Measurements from ENCODE around the gene WDR13.
A peak's percentile ranks its signal among the peaks of the same experiment; 100 is the strongest.
"Not testable (repeated sequence)": the region's sequence is repeated elsewhere in the genome, so short reads cannot be mapped to it uniquely, and the experiment has no call there.

Gene WDR13

DNA sequence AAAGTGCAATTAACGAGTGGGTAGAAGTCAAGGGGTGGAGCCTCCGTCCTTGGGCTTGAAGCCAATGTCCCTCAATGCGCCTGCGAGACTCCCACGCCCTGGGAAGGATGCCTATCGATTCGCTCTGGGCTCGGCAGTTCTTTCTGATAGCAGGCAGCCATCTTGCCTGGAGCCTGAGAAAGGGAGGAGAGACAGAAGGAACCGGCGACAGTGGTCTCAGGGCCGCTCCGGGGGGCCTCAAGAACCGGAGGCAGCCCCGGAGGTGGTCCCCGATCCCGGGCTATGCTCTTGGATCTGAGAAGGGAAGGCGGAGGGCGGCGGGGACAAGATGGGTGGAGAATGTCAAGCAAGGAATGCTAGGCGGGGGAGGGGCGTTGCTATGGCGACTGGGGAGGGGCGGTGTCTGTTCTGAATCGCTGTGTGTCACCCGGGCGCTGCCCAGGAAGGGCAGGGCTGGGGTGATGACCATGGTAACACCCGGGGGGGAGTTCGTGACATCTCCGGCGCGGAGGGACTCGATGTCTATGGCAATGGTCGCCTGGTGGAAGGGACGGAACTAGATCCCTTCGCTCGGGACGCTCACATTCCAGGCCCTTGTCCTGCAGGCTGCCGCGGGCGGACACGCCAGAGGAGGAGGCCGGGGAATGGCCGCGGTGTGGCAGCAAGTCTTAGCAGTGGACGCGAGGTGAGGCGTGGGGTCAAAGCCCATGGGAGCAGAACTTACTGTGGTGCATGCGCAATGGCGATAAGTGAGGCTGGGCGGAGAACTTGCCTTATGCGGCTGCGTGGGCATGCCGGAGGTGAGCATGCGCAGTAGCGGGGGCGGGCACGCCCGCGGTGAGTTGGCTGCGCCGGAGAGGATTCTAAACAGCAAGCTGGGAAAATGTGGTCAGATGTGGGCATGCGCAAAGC lies at the start of gene WDR13:
Gene WDR13, plus strand, starts transcription at position 140 of the 912 bp plus-strand sequence. Its CDS starts 505 bp downstream, at position 645.
- TF ChIP-seq, protein P1, sequence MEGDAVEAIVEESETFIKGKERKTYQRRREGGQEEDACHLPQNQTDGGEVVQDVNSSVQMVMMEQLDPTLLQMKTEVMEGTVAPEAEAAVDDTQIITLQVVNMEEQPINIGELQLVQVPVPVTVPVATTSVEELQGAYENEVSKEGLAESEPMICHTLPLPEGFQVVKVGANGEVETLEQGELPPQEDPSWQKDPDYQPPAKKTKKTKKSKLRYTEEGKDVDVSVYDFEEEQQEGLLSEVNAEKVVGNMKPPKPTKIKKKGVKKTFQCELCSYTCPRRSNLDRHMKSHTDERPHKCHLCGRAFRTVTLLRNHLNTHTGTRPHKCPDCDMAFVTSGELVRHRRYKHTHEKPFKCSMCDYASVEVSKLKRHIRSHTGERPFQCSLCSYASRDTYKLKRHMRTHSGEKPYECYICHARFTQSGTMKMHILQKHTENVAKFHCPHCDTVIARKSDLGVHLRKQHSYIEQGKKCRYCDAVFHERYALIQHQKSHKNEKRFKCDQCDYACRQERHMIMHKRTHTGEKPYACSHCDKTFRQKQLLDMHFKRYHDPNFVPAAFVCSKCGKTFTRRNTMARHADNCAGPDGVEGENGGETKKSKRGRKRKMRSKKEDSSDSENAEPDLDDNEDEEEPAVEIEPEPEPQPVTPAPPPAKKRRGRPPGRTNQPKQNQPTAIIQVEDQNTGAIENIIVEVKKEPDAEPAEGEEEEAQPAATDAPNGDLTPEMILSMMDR (IDR thresholded peaks at IDR 0.05; ENCODE audit: insufficient read depth, low read depth, low read length, missing control alignments), result no peak
- peak within 1 kb of the TSS; percentile 71 for H3K4me3 ChIP-seq (ENCODE audit: low read length)
- DNase-seq (ENCODE audit: low read depth), result peak; percentile 92

DNA sequence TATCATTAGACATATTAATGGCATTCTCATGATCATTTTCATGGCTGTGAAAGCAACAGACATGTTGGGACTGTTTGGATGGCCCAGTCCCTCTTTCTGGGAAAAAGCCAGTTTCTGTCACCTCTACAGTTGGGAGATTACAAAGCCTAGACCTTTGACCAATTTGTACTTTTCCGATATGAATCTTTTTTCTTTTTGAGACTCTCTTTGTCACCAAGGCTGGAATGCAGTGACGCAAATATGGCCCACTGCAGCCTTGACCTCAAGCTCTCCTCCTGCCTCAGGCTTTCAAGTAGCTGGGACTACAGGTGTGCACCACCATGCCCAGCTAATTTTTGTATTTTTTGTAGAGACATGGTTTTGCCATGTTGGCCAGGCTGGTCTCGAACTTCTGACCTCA lies 48.4 kb upstream of the WDR13 start:
- TF ChIP-seq, protein P1 (IDR thresholded peaks at IDR 0.05; ENCODE audit: insufficient read depth, low read depth, low read length, missing control alignments), result no peak
- H3K4me3 ChIP-seq (ENCODE audit: low read length), result no peak overlapping the region
- no peak for DNase-seq (ENCODE audit: low read depth)

DNA sequence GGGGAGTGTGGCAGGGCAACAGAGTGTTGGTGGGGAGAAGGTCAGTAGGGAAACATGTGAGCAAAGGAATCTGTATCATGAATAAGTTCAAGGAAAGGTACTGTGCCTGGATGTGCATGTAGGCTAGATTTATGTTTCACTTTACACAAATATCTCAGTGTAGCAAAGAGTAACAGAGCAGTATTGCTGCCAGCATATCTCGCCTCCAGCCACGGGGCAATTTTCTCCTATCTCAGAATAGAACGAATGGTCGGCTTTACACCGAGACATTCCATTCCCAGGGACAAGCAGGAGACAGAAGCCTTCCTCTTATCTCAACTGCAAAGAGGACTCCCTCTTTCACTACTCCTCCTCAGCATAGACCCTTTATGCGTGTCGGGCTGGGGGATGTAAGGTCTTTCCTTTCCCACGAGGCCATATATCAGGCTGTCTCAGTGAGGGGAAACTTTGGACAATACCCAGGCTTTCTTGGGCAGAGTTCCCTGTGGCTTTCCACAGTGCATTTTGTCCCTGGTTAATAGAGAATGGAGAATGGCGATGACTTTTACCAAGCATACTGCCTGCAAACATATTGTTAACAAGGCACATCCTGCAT lies 41.5 kb upstream of the WDR13 start:
- not testable (repeated sequence) for DNase-seq (ENCODE audit: low read depth); H3K4me3 ChIP-seq (ENCODE audit: low read length)

DNA sequence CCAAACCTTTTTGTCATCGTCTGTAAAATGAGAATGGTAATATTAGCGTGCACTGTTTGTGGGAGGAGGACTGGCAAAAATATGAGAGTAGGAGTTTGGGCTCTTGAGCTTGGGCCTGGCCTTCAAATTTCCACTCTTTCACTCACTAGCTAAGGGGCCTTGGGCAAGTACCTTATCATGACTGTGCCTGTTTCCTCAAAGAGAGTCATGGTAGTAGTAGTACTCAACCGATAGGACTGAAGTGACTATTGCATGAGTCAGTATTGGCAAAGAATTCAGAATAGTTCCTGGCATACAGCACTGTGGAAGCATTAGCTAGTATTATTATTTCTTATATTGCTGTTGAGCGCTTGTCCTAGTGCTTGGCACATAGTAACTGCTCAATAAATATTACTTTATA lies 39.0 kb upstream of the WDR13 start:
- TF ChIP-seq, protein P1 (IDR thresholded peaks at IDR 0.05; ENCODE audit: insufficient read depth, low read depth, low read length, missing control alignments), result no peak
- H3K4me3 ChIP-seq (ENCODE audit: low read length), result no peak overlapping the region
- DNase-seq (ENCODE audit: low read depth), result peak; percentile 88

DNA sequence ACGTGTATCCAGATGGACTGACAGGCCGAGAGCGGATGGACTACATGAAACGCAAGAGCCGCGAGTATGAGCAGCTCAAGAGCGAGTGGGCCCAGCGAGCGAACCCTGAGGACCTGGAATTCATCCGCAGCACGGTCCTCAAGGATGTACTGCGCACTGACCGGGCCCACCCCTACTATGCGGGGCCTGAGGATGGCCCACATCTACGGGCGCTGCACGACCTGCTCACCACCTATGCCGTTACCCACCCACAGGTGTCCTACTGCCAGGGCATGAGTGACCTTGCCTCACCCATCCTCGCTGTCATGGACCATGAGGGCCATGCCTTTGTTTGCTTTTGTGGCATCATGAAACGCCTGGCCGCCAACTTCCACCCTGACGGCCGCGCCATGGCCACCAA lies 37.7 kb upstream of the WDR13 start:
- TF ChIP-seq, protein P1 (IDR thresholded peaks at IDR 0.05; ENCODE audit: insufficient read depth, low read depth, low read length, missing control alignments), result no peak

DNA sequence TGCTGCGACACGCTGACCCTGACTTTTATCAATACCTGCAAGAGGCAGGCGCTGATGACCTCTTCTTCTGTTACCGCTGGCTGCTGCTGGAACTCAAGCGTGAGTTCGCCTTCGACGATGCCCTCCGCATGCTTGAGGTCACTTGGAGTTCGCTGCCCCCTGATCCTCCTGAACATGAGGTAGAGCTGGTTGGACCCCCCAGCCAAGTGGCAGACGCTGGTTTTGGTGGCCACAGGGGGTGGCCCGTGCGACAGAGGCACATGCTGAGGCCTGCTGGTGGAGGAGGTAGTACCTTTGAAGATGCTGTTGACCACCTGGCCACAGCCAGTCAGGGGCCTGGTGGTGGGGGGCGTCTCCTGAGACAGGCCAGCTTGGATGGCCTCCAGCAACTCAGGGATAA lies 37.2 kb upstream of the WDR13 start:
- TF ChIP-seq, protein P1 (IDR thresholded peaks at IDR 0.05; ENCODE audit: insufficient read depth, low read depth, low read length, missing control alignments), result no peak

More for the DNA sequence above, 37.7 kb upstream of the WDR13 start:
- H3K4me3 ChIP-seq (ENCODE audit: low read length), result no peak overlapping the region
- DNase-seq (ENCODE audit: low read depth), result no peak

DNA sequence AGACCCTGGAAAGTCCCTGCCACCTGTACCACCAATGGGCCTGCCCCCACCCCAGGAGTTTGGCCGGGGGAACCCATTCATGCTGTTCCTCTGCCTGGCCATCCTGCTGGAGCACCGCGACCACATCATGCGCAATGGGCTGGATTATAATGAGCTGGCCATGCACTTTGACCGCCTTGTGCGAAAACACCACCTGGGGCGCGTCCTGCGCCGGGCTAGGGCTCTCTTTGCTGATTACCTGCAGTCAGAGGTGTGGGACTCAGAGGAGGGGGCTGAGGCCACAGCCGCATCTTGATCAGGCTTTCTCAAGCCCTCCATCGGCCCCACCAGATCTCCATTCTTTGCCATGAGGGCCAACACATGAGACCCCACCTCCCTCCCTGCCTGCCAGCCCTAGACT lies 36.6 kb upstream of the WDR13 start:
- TF ChIP-seq, protein P1 (IDR thresholded peaks at IDR 0.05; ENCODE audit: insufficient read depth, low read depth, low read length, missing control alignments), result no peak

More for the DNA sequence above, 37.2 kb upstream of the WDR13 start:
- no peak overlapping the region for H3K4me3 ChIP-seq (ENCODE audit: low read length)
- no peak for DNase-seq (ENCODE audit: low read depth)

More for the DNA sequence above, 36.6 kb upstream of the WDR13 start:
- DNase-seq (ENCODE audit: low read depth), result no peak
- H3K4me3 ChIP-seq (ENCODE audit: low read length), result no peak overlapping the region
